Transverse colon (tissue), 4 donors: ENCODE results near the gene IFNGR1. TPM values are rescaled to one million over a fixed set of nuclear protein-coding genes. Genes with fewer than 3 reads are reported as not detected.
"Not testable (repeated sequence)": the region's sequence is repeated elsewhere in the genome, so short reads cannot be mapped to it uniquely, and the experiment has no call there.

Source experiments
- DNase-seq: peaks from one replicate; pipeline ENCODE4 v3.0.0-alpha.2; 2019
- H3K27ac ChIP-seq, 4 donors: fragments of 200-600 bp; sonication (generic); 2 replicates each; pipeline ENCODE4 v1.5.1; 2016 to 2018; ENCODE audit warnings: inconsistent platforms in 4 of 4
- H3K27me3 ChIP-seq: fragments of 200-600 bp; sonication (generic); 2 replicates; pipeline ENCODE4 v1.5.1; 2017; ENCODE audit warnings: inconsistent platforms
- H3K36me3 ChIP-seq, 4 donors: fragments of 200-600 bp; sonication (generic); 2 replicates each; pipeline ENCODE4 v1.5.1; 2017 to 2019; ENCODE audit warnings: inconsistent platforms in 4 of 4
- H3K4me1 ChIP-seq, 4 donors: fragments of 200-600 bp; sonication (generic); 2 replicates each; pipeline ENCODE4 v1.5.1; 2017 to 2020; ENCODE audit warnings: inconsistent platforms in 4 of 4
- H3K4me3 ChIP-seq, 4 donors: fragments of 200-600 bp; sonication (generic); 1 replicate in 1 of 4; 2 replicates in 3 of 4; pipeline versions ENCODE4 v1.5.1 to v1.6.1; 2017 to 2019; ENCODE audit warnings: inconsistent platforms in 4 of 4
- H3K9me3 ChIP-seq, 2 donors: fragments of 200-600 bp; sonication (generic); 2 replicates each; pipeline ENCODE4 v1.5.1; 2017 to 2019; ENCODE audit warnings: inconsistent platforms in 2 of 2
- EP300 ChIP-seq: sonication (generic); formaldehyde crosslinking; IDR thresholded peaks from one replicate; pipeline ENCODE4 v1.6.1; 2017; ENCODE audit warnings: antibody characterized with exemption, low read depth
- POLR2A ChIP-seq: fragments of 450-650 bp; IDR thresholded peaks from one replicate; pipeline ENCODE4 v1.6.1; 2016; ENCODE audit warnings: antibody characterized with exemption, mild to moderate bottlenecking, moderate library complexity
- POLR2AphosphoS5 ChIP-seq, 3 donors: sonication (generic); formaldehyde crosslinking; IDR thresholded peaks; one replicate each; pipeline ENCODE4 v1.6.1; 2016; ENCODE audit warnings: antibody characterized with exemption in 3 of 3
- WGBS, 2 donors: methylation state at CpG; one replicate each; pipeline ENCODE4 v1.1.5; 2018; ENCODE audit warnings: low coverage in 1 of 2; 5-methylcytosine and 5-hydroxymethylcytosine counted together
- in situ Hi-C, 4 donors: fragments of 200-750 bp; cut with MboI; loops; one replicate each; pipeline versions ENCODE4 v1.15.0 to v1.15.1; 2017; ENCODE audit warnings: low sequenced_read_pairs in 3 of 4, low pct_ligation_motif_present in 1 of 4, low pct_unique_long_range_greater_than_20kb in 1 of 4
- intact Hi-C: fragments of 100-400 bp; cut with DNase I; formaldehyde crosslinking; loops from one replicate; pipeline ENCODE4 v1.15.1; 2023; ENCODE audit warnings: low total_unique reads
- total RNA-seq, 4 donors: library from RNA; depleted of rRNA; stranded (reverse); fragments of >200 nt; gene quantifications; one replicate each; pipeline ENCODE4 v1.1.0, GENCODE V29; 2016
- TF ChIP-seq, protein P1 (sequence below), 5 experiments: fragments of 200-600 bp in 3 of 5; fragments of 450-650 bp in 2 of 5; sonication (generic) in 3 of 5; IDR thresholded peaks; 1 replicate in 2 of 5; 2 replicates in 3 of 5; pipeline ENCODE4 v1.5.1; 2016 to 2017; ENCODE audit warnings: antibody characterized with exemption in 5 of 5, inconsistent platforms in 3 of 5, mild to moderate bottlenecking in 2 of 5, moderate library complexity in 1 of 5

The IFNGR1 gene
- total RNA-seq, 4 donors from 2014 or later: 7.0 to 116 (median 86.8) TPM

DNA sequence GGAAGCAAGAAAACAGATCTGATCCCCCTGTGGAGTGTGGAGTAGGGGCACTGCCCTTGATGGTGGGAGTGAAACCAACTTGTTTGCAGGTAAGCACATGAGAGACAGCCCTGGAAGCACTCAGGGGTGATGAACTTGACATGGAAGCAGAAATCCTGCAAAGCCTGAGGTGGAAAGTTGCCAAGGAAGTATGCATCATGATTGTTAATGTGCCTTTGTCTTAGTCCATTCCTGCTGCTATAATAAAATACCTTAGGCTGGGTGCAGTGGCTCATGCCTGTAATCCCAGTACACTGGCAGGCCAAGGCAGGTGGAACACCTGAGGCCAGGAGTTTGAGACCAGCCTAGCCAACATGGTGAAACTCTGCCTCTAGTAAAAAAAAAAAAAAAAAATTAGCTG, 40.2 kb upstream of the IFNGR1 start:
- peaks cover 0 to 14% (median 2%) of the 10 kb centered on the region in 4 donors for H3K4me1 ChIP-seq
- intact Hi-C loops: no loop called here
- DNase-seq: no peak
- H3K27ac ChIP-seq: no peak overlapping the region
- H3K9me3 ChIP-seq: peaks cover 3 to 7% of the 10 kb centered on the region in 2 donors
- in situ Hi-C loops: loop anchor here in 1 of 4 donors (25.0 kb wide), 1 partner anchor 378 kb away; no protein-coding TSS in a partner anchor
- no peak overlapping the region for H3K4me3 ChIP-seq
- no peaks in the 10 kb centered on the region for H3K27me3 ChIP-seq
- H3K36me3 ChIP-seq: no peaks in the 10 kb centered on the region
- TF ChIP-seq EP300 (no peak), POLR2A (no peak), POLR2AphosphoS5 (IDR thresholded peaks at IDR 0.05) (no peak)
- TF ChIP-seq, protein P1, sequence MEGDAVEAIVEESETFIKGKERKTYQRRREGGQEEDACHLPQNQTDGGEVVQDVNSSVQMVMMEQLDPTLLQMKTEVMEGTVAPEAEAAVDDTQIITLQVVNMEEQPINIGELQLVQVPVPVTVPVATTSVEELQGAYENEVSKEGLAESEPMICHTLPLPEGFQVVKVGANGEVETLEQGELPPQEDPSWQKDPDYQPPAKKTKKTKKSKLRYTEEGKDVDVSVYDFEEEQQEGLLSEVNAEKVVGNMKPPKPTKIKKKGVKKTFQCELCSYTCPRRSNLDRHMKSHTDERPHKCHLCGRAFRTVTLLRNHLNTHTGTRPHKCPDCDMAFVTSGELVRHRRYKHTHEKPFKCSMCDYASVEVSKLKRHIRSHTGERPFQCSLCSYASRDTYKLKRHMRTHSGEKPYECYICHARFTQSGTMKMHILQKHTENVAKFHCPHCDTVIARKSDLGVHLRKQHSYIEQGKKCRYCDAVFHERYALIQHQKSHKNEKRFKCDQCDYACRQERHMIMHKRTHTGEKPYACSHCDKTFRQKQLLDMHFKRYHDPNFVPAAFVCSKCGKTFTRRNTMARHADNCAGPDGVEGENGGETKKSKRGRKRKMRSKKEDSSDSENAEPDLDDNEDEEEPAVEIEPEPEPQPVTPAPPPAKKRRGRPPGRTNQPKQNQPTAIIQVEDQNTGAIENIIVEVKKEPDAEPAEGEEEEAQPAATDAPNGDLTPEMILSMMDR (IDR thresholded peaks at IDR 0.05): no peak

GRCh38 chr6:137258170-137258569, 39.0 kb upstream of the IFNGR1 start:
- Histone ChIP-seq H3K27me3 (no peaks in the 10 kb centered on the region), H3K4me1 (peaks cover 0 to 14% (median 2%) of the 10 kb centered on the region in 4 donors), H3K27ac (no peak overlapping the region), H3K9me3 (peaks cover 3 to 8% of the 10 kb centered on the region in 2 donors), H3K36me3 (no peaks in the 10 kb centered on the region), H3K4me3 (no peak overlapping the region)
- in situ Hi-C loops: loop anchor here in 1 of 4 donors (25.0 kb wide), 1 partner anchor 379 kb away; no protein-coding TSS in a partner anchor
- TF ChIP-seq EP300: no peak
- TF ChIP-seq POLR2AphosphoS5 (IDR thresholded peaks at IDR 0.05): no peak
- TF ChIP-seq POLR2A: no peak
- TF ChIP-seq, protein P1 (IDR thresholded peaks at IDR 0.05): no peak
- no peak for DNase-seq
- WGBS, 2 donors: 71 to 94% methylated on average over 3 of the region's 3 CpGs
- intact Hi-C loops: no loop called here

- TF ChIP-seq POLR2A: no peak
- TF ChIP-seq, protein P1 (IDR thresholded peaks at IDR 0.05): no peak
- TF ChIP-seq POLR2AphosphoS5 (IDR thresholded peaks at IDR 0.05): no peak
- TF ChIP-seq EP300: no peak
- Histone ChIP-seq H3K27ac (no peak overlapping the region), H3K27me3 (no peaks in the 10 kb centered on the region), H3K4me1 (peaks cover 0 to 7% (median 2%) of the 10 kb centered on the region in 4 donors), H3K9me3 (peaks cover 3 to 8% of the 10 kb centered on the region in 2 donors), H3K36me3 (no peaks in the 10 kb centered on the region), H3K4me3 (no peak overlapping the region)
- in situ Hi-C loops: loop anchor here in 1 of 4 donors (25.0 kb wide), 1 partner anchor 381 kb away; no protein-coding TSS in a partner anchor
- 60 to 82% methylated on average over 1 of the region's 1 CpG for whole genome bisulfite sequencing, 2 donors
- DNase-seq: no peak
- intact Hi-C loops: no loop called here
These were observed 37.3 kb upstream of the IFNGR1 start for GRCh38 chr6:137256350-137257103.

- H3K9me3 ChIP-seq: peaks cover 3 to 8% of the 10 kb centered on the region in 2 donors
- TF ChIP-seq POLR2A (no peak), EP300 (no peak), POLR2AphosphoS5 (IDR thresholded peaks at IDR 0.05) (no peak)
- TF ChIP-seq, protein P1 (IDR thresholded peaks at IDR 0.05): no peak
- 94% methylated on average over 1 of the region's 1 CpG; no CpG with 5 or more reads in 1 of the 2 donors for WGBS, 2 donors
These were observed 35.8 kb upstream of the IFNGR1 start for GRCh38 chr6:137254966-137255365.

GRCh38 chr6:137254430-137254829, 35.2 kb upstream of the IFNGR1 start:
- H3K9me3 ChIP-seq, DNase-seq, H3K27ac ChIP-seq, H3K27me3 ChIP-seq, H3K4me3 ChIP-seq, H3K36me3 ChIP-seq, H3K4me1 ChIP-seq, intact Hi-C loops: not testable (repeated sequence)
- in situ Hi-C loops: loop anchor here in 1 of 4 donors (25.0 kb wide), 1 partner anchor 383 kb away; no protein-coding TSS in a partner anchor
- 63 to 87% methylated on average over 2 of the region's 2 CpGs for WGBS, 2 donors

More at GRCh38 chr6:137254966-137255365, 35.8 kb upstream of the IFNGR1 start:
- in situ Hi-C loops (loop anchor here in 1 of 4 donors (25.0 kb wide), 1 partner anchor 382 kb away; no protein-coding TSS in a partner anchor), intact Hi-C loops (no loop called here)
- H3K4me1 ChIP-seq: no peaks in the 10 kb centered on the region
- DNase-seq: no peak
- no peak overlapping the region for H3K27ac ChIP-seq
- H3K4me3 ChIP-seq: no peak overlapping the region
- H3K36me3 ChIP-seq: no peaks in the 10 kb centered on the region
- no peaks in the 10 kb centered on the region for H3K27me3 ChIP-seq
